GM12878 (cell line): ENCODE measurements around the gene TEC. TPM values are rescaled to one million over a fixed set of nuclear protein-coding genes. Genes with fewer than 3 reads are reported as not detected.

Experiments
- ETV6 ChIP-seq, 2 experiments: fragments of 450-650 bp in 1 of 2; IDR thresholded peaks in 1 of 2; conservative IDR thresholded peaks in 1 of 2; 2 replicates each; pipeline ENCODE4 v1.6.1; 2014; ENCODE audit warnings: antibody characterized with exemption in 1 of 2, borderline replicate concordance in 1 of 2, low read depth in 1 of 2, mild to moderate bottlenecking in 1 of 2, moderate library complexity in 1 of 2
- GABPA ChIP-seq: IDR thresholded peaks from 2 replicates; pipeline ENCODE4 v1.6.1; 2014; ENCODE audit warnings: antibody characterized with exemption, low read depth, mild to moderate bottlenecking, inconsistent platforms
- HDAC2 ChIP-seq: fragments of 200-600 bp; sonication (generic); IDR thresholded peaks from 2 replicates; pipeline ENCODE4 v1.6.1; 2017
- IRF4 ChIP-seq: IDR thresholded peaks from 2 replicates; pipeline ENCODE4 v1.6.1; 2011; ENCODE audit warnings: low read depth, low read length
- IRF5 ChIP-seq: fragments of 450-650 bp; IDR thresholded peaks from 2 replicates; pipeline ENCODE4 v1.6.1; 2017; ENCODE audit warnings: borderline replicate concordance
- JUNB ChIP-seq: IDR thresholded peaks from 2 replicates; pipeline ENCODE4 v1.6.1; 2016; ENCODE audit warnings: antibody characterized with exemption, mild to moderate bottlenecking
- MEF2B ChIP-seq: fragments of 450-650 bp; IDR thresholded peaks from 2 replicates; pipeline ENCODE4 v1.6.1; 2018; ENCODE audit warnings: mild to moderate bottlenecking, moderate library complexity; ENCODE audit not compliant: partially characterized antibody, poor library complexity, severe bottlenecking
- NFIC ChIP-seq: IDR thresholded peaks from 2 replicates; pipeline ENCODE4 v1.6.1; 2012; ENCODE audit warnings: low read depth, mild to moderate bottlenecking, inconsistent platforms, low read length, moderate library complexity
- NFXL1 ChIP-seq: fragments of 450-650 bp; IDR thresholded peaks from 2 replicates; pipeline ENCODE4 v1.6.1; 2017; ENCODE audit warnings: antibody characterized with exemption, mild to moderate bottlenecking, borderline replicate concordance
- SMC3 ChIP-seq: IDR thresholded peaks from 2 replicates; pipeline ENCODE4 v1.6.1; 2011; ENCODE audit warnings: low read length, improper control_type of control experiment, borderline replicate concordance
- SP1 ChIP-seq: IDR thresholded peaks from one replicate; pipeline ENCODE4 v1.6.1; 2011; ENCODE audit warnings: low read depth, low read length
- SUPT20H ChIP-seq: IDR thresholded peaks from 2 replicates; pipeline ENCODE4 v1.6.1; 2011; ENCODE audit warnings: low read depth, mild to moderate bottlenecking, low read length, moderate library complexity, borderline replicate concordance; ENCODE audit not compliant: control insufficient read depth
- SUZ12 ChIP-seq: fragments of 200-600 bp; sonication (generic); IDR thresholded peaks from one replicate; pipeline ENCODE4 v1.6.1; 2018; ENCODE audit warnings: antibody characterized with exemption, mild to moderate bottlenecking; ENCODE audit not compliant: unreplicated experiment
- YBX1 ChIP-seq: fragments of 450-650 bp; IDR thresholded peaks from 2 replicates; pipeline ENCODE4 v1.6.1; 2016; ENCODE audit warnings: antibody characterized with exemption
- ZNF24 ChIP-seq: fragments of 450-650 bp; IDR thresholded peaks from 2 replicates; pipeline ENCODE4 v1.6.1; 2017; ENCODE audit warnings: antibody characterized with exemption, mild to moderate bottlenecking
- ZNF384 ChIP-seq: IDR thresholded peaks from 2 replicates; pipeline ENCODE4 v1.6.1; 2012; ENCODE audit warnings: low read depth, mild to moderate bottlenecking, low read length, improper control_type of control experiment, borderline replicate concordance
- ZSCAN29 ChIP-seq: fragments of 450-650 bp; IDR thresholded peaks from 2 replicates; pipeline ENCODE4 v1.6.1; 2017; ENCODE audit warnings: mild to moderate bottlenecking, moderate library complexity
- ZZZ3 ChIP-seq: IDR thresholded peaks from 2 replicates; pipeline ENCODE4 v1.6.1; 2011; ENCODE audit warnings: low read depth; ENCODE audit not compliant: control insufficient read depth, insufficient read length
- polyA plus RNA-seq, 11 experiments: library from polyadenylated mRNA; depleted of rRNA in 4 of 11; unstranded in 6 of 11; stranded (reverse) in 5 of 11; fragments of >200 nt; fragmentation: Nextera tagmentation in 4 of 11; fragmentation: Illumina TruSeq in 1 of 11; extraction: Ambion mirVana in 4 of 11; extraction: Trizol in 1 of 11; gene quantifications; 1 replicate in 1 of 11; 2 replicates in 10 of 11; pipeline versions ENCODE4 v1.2.1 to v1.2.3, GENCODE V29; 2011 to 2016; ENCODE audit warnings: inconsistent platforms in 2 of 11, missing spikeins in 2 of 11, low read depth in 1 of 11
- total RNA-seq, 4 experiments: library from RNA; depleted of rRNA in 3 of 4; stranded (reverse); fragments of >200 nt in 3 of 4; fragmentation: Illumina TruSeq in 1 of 4; extraction: Trizol in 1 of 4; gene quantifications; 2 replicates each; pipeline versions ENCODE4 v1.2.1 to v1.2.3, GENCODE V29; 2013 to 2021
- TF ChIP-seq, protein P1 (sequence below): IDR thresholded peaks from 2 replicates; pipeline ENCODE4 v1.6.1; 2011; ENCODE audit warnings: low read depth, low read length, improper control_type of control experiment, borderline replicate concordance
- TF ChIP-seq, protein P2 (sequence below): fragments of 450-650 bp; formaldehyde crosslinking; IDR thresholded peaks from 2 replicates; pipeline ENCODE4 v1.4.0; 2022; ENCODE audit warnings: mild to moderate bottlenecking, moderate library complexity
- TF ChIP-seq, protein P3 (sequence below): fragments of 150-350 bp; IDR thresholded peaks from 2 replicates; pipeline ENCODE4 v1.6.1; 2016; ENCODE audit warnings: low read depth, low read length

TEC gene
- total and polyA plus RNA-seq, 10 of the 15 experiments (the other 5 are each of a cell fraction or from before 2014, with no cell fraction given) = 7.4 to 27.2 (median 17.1) TPM

DNA sequence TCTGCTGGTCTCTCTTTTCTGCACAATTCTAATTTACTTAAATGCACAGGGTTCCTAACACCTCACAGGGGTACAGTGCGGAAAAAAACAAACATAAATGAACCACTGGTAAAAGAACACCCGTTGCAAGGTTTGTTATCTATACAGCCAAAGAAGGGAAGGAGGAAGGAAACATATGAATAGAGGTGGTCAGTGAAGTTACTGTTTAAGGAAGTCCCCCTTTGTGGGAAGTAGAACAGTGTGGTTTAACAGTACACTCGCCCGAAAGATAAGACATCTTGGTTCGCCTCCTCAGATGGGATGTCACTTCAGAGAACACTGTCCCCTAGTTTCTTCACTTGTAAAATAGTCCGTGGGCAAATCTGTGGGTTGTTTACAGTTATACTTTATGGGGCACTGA, 57.5 kb downstream of the TEC start (continued):
- TF ChIP-seq NFXL1 (no peak), ETV6 (conservative IDR thresholded peaks at IDR 0.05 in 1 of 2, IDR thresholded peaks at IDR 0.05 in 1 of 2; ENCODE audit: borderline replicate concordance in 1 of 2, low read depth in 1 of 2) (peak in 1 of 2 experiments; percentile 95; a peak in 2 of 4 replicates), SMC3 (no peak; the same call in 1 of the 2 replicates), IRF4 (peak; percentile 73; the same call in 1 of the 2 replicates), HDAC2 (no peak), YBX1 (no peak), SUZ12 (no peak), SUPT20H (no peak), ZNF384 (0 out of 2 replicates have a peak, but pooled peaks have one; percentile 43), JUNB (no peak), ZNF24 (0 out of 2 replicates have a peak, but pooled peaks have one; percentile 30), ZSCAN29 (no peak), NFIC (peak; percentile 73), MEF2B (peak; percentile 31), IRF5 (no peak), SP1 (peak; percentile 51), GABPA (no peak), ZZZ3 (no peak)
- TF ChIP-seq, protein P1, sequence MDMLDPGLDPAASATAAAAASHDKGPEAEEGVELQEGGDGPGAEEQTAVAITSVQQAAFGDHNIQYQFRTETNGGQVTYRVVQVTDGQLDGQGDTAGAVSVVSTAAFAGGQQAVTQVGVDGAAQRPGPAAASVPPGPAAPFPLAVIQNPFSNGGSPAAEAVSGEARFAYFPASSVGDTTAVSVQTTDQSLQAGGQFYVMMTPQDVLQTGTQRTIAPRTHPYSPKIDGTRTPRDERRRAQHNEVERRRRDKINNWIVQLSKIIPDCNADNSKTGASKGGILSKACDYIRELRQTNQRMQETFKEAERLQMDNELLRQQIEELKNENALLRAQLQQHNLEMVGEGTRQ = no peak
- TF ChIP-seq, protein P2, sequence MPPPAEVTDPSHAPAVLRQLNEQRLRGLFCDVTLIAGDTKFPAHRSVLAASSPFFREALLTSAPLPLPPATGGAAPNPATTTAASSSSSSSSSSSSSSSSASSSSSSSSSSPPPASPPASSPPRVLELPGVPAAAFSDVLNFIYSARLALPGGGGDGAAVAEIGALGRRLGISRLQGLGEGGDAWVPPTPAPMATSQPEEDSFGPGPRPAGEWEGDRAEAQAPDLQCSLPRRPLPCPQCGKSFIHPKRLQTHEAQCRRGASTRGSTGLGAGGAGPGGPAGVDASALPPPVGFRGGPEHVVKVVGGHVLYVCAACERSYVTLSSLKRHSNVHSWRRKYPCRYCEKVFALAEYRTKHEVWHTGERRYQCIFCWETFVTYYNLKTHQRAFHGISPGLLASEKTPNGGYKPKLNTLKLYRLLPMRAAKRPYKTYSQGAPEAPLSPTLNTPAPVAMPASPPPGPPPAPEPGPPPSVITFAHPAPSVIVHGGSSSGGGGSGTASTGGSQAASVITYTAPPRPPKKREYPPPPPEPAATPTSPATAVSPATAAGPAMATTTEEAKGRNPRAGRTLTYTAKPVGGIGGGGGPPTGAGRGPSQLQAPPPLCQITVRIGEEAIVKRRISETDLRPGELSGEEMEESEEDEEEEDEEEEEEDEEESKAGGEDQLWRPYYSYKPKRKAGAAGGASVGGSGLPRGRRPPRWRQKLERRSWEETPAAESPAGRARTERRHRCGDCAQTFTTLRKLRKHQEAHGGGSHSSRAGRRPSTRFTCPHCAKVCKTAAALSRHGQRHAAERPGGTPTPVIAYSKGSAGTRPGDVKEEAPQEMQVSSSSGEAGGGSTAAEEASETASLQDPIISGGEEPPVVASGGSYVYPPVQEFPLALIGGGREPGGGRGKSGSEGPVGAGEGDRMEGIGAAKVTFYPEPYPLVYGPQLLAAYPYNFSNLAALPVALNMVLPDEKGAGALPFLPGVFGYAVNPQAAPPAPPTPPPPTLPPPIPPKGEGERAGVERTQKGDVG = no peak
- TF ChIP-seq, protein P3, sequence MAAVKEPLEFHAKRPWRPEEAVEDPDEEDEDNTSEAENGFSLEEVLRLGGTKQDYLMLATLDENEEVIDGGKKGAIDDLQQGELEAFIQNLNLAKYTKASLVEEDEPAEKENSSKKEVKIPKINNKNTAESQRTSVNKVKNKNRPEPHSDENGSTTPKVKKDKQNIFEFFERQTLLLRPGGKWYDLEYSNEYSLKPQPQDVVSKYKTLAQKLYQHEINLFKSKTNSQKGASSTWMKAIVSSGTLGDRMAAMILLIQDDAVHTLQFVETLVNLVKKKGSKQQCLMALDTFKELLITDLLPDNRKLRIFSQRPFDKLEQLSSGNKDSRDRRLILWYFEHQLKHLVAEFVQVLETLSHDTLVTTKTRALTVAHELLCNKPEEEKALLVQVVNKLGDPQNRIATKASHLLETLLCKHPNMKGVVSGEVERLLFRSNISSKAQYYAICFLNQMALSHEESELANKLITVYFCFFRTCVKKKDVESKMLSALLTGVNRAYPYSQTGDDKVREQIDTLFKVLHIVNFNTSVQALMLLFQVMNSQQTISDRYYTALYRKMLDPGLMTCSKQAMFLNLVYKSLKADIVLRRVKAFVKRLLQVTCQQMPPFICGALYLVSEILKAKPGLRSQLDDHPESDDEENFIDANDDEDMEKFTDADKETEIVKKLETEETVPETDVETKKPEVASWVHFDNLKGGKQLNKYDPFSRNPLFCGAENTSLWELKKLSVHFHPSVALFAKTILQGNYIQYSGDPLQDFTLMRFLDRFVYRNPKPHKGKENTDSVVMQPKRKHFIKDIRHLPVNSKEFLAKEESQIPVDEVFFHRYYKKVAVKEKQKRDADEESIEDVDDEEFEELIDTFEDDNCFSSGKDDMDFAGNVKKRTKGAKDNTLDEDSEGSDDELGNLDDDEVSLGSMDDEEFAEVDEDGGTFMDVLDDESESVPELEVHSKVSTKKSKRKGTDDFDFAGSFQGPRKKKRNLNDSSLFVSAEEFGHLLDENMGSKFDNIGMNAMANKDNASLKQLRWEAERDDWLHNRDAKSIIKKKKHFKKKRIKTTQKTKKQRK = no peak
